Dermis blood vessel endothelial cell (primary cell): ENCODE results near the gene CSNK1G1. TPM values are rescaled to one million over a fixed set of nuclear protein-coding genes. Genes with fewer than 3 reads are reported as not detected.

Experiments
- DNase-seq: peaks from one replicate; pipeline ENCODE4 v3.0.0; 2010
- total RNA-seq: library from RNA; depleted of rRNA; stranded (reverse); fragments of >200 nt; gene quantifications from 2 replicates; pipeline ENCODE4 v1.2.3, GENCODE V29; 2014

The CSNK1G1 gene
- total RNA-seq, 1 donor from 2014 or later = 25.9 TPM

GRCh38 chr15:64185146-64185911 is 170.6 kb downstream of the CSNK1G1 start:
- no peak for DNase-seq

GRCh38 chr15:64182859-64183370 is 173.1 kb downstream of the CSNK1G1 start:
- peak; percentile 26 for DNase-seq

GRCh38 chr15:64180235-64180824 is 175.6 kb downstream of the CSNK1G1 start:
- DNase-seq = no peak

- no peak for DNase-seq
Observed at GRCh38 chr15:64166102-64166890, 189.7 kb downstream of the CSNK1G1 start.

GRCh38 chr15:64164436-64164835 is 191.5 kb downstream of the CSNK1G1 start:
- DNase-seq = no peak

- DNase-seq = peak; percentile 65
Observed at GRCh38 chr15:64163659-64164362, 192.2 kb downstream of the CSNK1G1 start.

GRCh38 chr15:64162869-64163658 is 192.9 kb downstream of the CSNK1G1 start, which contains the start of gene PPIB:
Gene PPIB (minus strand): TSS chr15:64163022. CDS start chr15:64162986, 36 bp downstream.
- DNase-seq = peak; percentile 98

- DNase-seq = no peak
Observed at GRCh38 chr15:64162478-64162868, 193.5 kb downstream of the CSNK1G1 start.

GRCh38 chr15:64161688-64162477 is 194.1 kb downstream of the CSNK1G1 start:
- DNase-seq = no peak

GRCh38 chr15:64158363-64159134 is 197.4 kb downstream of the CSNK1G1 start:
- no peak for DNase-seq

GRCh38 chr15:64157599-64158125 is 198.3 kb downstream of the CSNK1G1 start:
- DNase-seq = no peak

GRCh38 chr15:64156652-64157331 is 199.2 kb downstream of the CSNK1G1 start:
- DNase-seq = no peak

GRCh38 chr15:64155802-64156651 is 199.9 kb downstream of the CSNK1G1 start:
- DNase-seq = no peak

GRCh38 chr15:64153480-64154367 is 202.2 kb downstream of the CSNK1G1 start:
- peak; percentile 91 for DNase-seq

- DNase-seq = no peak
Observed at GRCh38 chr15:64152507-64153387, 203.2 kb downstream of the CSNK1G1 start.
